ENCODE results near the gene SNX25.

Gene SNX25

DNA sequence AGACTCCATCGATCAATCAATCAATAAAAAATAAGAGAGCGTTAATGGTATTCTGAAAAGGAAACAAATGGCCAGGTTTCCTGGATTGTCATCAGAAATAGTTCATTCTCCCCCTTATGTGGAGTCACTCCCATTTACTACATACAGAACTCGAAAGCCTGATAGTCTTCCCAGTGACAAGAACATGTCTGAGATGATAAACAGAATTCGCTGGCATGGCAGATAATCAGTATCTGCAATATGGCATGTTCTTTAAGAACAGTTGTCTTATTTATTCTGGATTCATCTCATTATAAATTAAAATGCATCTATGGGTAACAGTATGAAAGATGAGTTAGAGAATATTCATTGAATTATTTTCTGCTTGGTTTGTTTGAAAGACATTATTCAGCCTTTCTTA is 124.9 kb downstream of the SNX25 start:
- H3K4me3 ChIP-seq (ENCODE audit: low read depth, low read length, poor library complexity, severe bottlenecking) = no peak overlapping the region
- peaks cover 69% of the 10 kb centered on the region for H3K36me3 ChIP-seq (ENCODE audit: insufficient read depth, low read length)
- no peaks in the 10 kb centered on the region for H3K79me2 ChIP-seq (ENCODE audit: insufficient read depth, low read length)
- H3K4me2 ChIP-seq (ENCODE audit: low read length) = no peak overlapping the region
- H3K27ac ChIP-seq (ENCODE audit: low read depth, low read length, poor library complexity, severe bottlenecking) = no peak overlapping the region
- no peaks in the 10 kb centered on the region for H3K27me3 ChIP-seq (ENCODE audit: insufficient read depth, low read length)
- H3K9ac ChIP-seq (ENCODE audit: low read length) = no peak overlapping the region
- H2AFZ ChIP-seq (ENCODE audit: low read length) = no peak overlapping the region
- H4K20me1 ChIP-seq (ENCODE audit: insufficient read depth, low read length) = no peaks in the 10 kb centered on the region
- no peaks in the 10 kb centered on the region for H3K9me2 ChIP-seq (ENCODE audit: low read depth, low read length)
- 0 out of 2 replicates have a peak, but pooled peaks cover 6% of the 10 kb centered on the region for H3K9me3 ChIP-seq (ENCODE audit: low read length)
- TF ChIP-seq, protein P1, sequence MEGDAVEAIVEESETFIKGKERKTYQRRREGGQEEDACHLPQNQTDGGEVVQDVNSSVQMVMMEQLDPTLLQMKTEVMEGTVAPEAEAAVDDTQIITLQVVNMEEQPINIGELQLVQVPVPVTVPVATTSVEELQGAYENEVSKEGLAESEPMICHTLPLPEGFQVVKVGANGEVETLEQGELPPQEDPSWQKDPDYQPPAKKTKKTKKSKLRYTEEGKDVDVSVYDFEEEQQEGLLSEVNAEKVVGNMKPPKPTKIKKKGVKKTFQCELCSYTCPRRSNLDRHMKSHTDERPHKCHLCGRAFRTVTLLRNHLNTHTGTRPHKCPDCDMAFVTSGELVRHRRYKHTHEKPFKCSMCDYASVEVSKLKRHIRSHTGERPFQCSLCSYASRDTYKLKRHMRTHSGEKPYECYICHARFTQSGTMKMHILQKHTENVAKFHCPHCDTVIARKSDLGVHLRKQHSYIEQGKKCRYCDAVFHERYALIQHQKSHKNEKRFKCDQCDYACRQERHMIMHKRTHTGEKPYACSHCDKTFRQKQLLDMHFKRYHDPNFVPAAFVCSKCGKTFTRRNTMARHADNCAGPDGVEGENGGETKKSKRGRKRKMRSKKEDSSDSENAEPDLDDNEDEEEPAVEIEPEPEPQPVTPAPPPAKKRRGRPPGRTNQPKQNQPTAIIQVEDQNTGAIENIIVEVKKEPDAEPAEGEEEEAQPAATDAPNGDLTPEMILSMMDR (IDR thresholded peaks at IDR 0.05; ENCODE audit: low read length) = no peak
- TF ChIP-seq EZH2 (IDR thresholded peaks at IDR 0.05; ENCODE audit: borderline replicate concordance, low read length) = no peak
- H3K4me1 ChIP-seq (ENCODE audit: insufficient read depth, low read length, severe bottlenecking) = peaks cover 2% of the 10 kb centered on the region
- no peaks in the 10 kb centered on the region for H3F3A ChIP-seq (ENCODE audit: insufficient read depth, low read length)

DNA sequence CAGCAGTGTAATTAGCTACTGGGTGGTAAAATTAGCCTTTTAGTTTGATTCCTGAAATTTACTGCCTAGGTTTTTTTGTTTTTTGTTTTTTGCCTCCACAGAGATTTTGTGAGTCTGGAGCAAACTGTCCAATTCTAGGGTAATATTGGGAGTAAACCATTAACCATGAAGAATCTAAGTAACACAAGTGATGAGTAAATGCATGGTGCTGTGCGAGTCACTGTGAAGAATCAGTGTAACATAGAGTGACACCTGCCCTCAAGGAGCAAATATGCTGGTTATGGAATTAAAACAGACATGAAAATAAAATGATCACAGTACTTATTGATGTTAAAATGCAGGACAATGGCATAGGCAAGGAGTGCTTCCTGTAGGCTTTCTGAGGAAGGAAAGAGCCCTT is 126.2 kb downstream of the SNX25 start:
- Histone ChIP-seq H4K20me1 (ENCODE audit: insufficient read depth, low read length) (no peaks in the 10 kb centered on the region), H3K9ac (ENCODE audit: low read length) (no peak overlapping the region), H3K4me1 (ENCODE audit: insufficient read depth, low read length, severe bottlenecking) (peaks cover 13% of the 10 kb centered on the region), H3K36me3 (ENCODE audit: insufficient read depth, low read length) (peaks cover 67% of the 10 kb centered on the region), H3K4me3 (ENCODE audit: low read depth, low read length, poor library complexity, severe bottlenecking) (no peak overlapping the region), H3K27ac (ENCODE audit: low read depth, low read length, poor library complexity, severe bottlenecking) (no peak overlapping the region), H3K27me3 (ENCODE audit: insufficient read depth, low read length) (no peaks in the 10 kb centered on the region), H3K79me2 (ENCODE audit: insufficient read depth, low read length) (no peaks in the 10 kb centered on the region), H3K9me2 (ENCODE audit: low read depth, low read length) (no peaks in the 10 kb centered on the region), H2AFZ (ENCODE audit: low read length) (no peak overlapping the region), H3F3A (ENCODE audit: insufficient read depth, low read length) (no peaks in the 10 kb centered on the region), H3K9me3 (ENCODE audit: low read length) (0 out of 2 replicates have a peak, but pooled peaks cover 6% of the 10 kb centered on the region), H3K4me2 (ENCODE audit: low read length) (no peak overlapping the region)
- no peak for TF ChIP-seq EZH2 (IDR thresholded peaks at IDR 0.05; ENCODE audit: borderline replicate concordance, low read length)
- TF ChIP-seq, protein P1 (IDR thresholded peaks at IDR 0.05; ENCODE audit: low read length) = no peak

DNA sequence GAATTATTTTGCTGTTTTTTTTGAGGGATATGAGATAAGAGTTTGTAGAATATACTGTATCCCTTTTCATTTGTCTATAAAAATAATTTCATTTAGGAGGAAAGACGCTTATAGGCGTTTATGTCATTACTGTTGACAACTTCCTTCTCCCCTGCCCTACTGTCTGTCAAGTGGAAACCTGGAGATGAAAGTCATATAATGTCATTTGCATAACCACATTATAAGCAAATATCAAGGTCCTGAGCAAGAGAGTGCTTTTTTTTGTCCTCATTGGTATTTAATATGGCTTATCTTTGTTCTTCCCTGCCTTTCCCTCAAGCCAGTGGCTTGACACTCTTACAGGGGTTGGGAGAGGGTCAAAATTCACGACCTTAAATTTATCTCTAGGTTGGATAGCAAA is 130.5 kb downstream of the SNX25 start:
- peak overlapping the region; percentile 20 for H3K27ac ChIP-seq (ENCODE audit: low read depth, low read length, poor library complexity, severe bottlenecking)

DNA sequence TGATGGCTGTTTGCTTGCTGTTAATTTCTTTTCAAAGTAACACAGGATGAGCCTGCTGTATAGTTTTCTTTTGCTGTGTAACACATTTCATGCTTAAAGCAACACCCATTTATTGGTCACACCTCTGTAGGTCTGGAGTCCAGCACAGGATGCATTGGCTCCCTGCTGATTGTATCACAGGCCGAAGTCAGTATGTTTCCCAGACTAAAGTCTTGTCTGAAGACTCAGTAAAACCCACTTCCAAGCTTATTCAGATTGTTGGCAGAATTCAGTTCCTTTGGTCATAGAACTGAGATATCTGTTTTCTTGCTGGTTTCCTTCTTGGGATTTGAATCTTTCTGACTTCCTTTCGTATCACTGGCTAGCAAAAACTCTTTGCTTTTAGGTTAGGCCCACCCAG is 132.0 kb downstream of the SNX25 start:
- no peak overlapping the region for H3K9ac ChIP-seq (ENCODE audit: low read length)

More for the DNA sequence above, 130.5 kb downstream of the SNX25 start:
- no peak overlapping the region for H3K4me2 ChIP-seq (ENCODE audit: low read length)
- no peak overlapping the region for H3K9ac ChIP-seq (ENCODE audit: low read length)
- no peak overlapping the region for H2AFZ ChIP-seq (ENCODE audit: low read length)
- no peak for TF ChIP-seq EZH2 (IDR thresholded peaks at IDR 0.05; ENCODE audit: borderline replicate concordance, low read length)
- H3K79me2 ChIP-seq (ENCODE audit: insufficient read depth, low read length) = no peaks in the 10 kb centered on the region
- H3K9me3 ChIP-seq (ENCODE audit: low read length) = 0 out of 2 replicates have a peak, but pooled peaks cover 6% of the 10 kb centered on the region
- H3F3A ChIP-seq (ENCODE audit: insufficient read depth, low read length) = no peaks in the 10 kb centered on the region
- no peak overlapping the region for H3K4me3 ChIP-seq (ENCODE audit: low read depth, low read length, poor library complexity, severe bottlenecking)
- H3K36me3 ChIP-seq (ENCODE audit: insufficient read depth, low read length) = peaks cover 74% of the 10 kb centered on the region
- H3K27me3 ChIP-seq (ENCODE audit: insufficient read depth, low read length) = no peaks in the 10 kb centered on the region
- no peaks in the 10 kb centered on the region for H3K9me2 ChIP-seq (ENCODE audit: low read depth, low read length)
- peaks cover 22% of the 10 kb centered on the region for H3K4me1 ChIP-seq (ENCODE audit: insufficient read depth, low read length, severe bottlenecking)
- H4K20me1 ChIP-seq (ENCODE audit: insufficient read depth, low read length) = no peaks in the 10 kb centered on the region

More for the DNA sequence above, 132.0 kb downstream of the SNX25 start:
- H2AFZ ChIP-seq (ENCODE audit: low read length) = no peak overlapping the region
- no peaks in the 10 kb centered on the region for H3K27me3 ChIP-seq (ENCODE audit: insufficient read depth, low read length)
- H4K20me1 ChIP-seq (ENCODE audit: insufficient read depth, low read length) = no peaks in the 10 kb centered on the region
- H3K4me3 ChIP-seq (ENCODE audit: low read depth, low read length, poor library complexity, severe bottlenecking) = no peak overlapping the region
- H3F3A ChIP-seq (ENCODE audit: insufficient read depth, low read length) = no peaks in the 10 kb centered on the region
- H3K79me2 ChIP-seq (ENCODE audit: insufficient read depth, low read length) = no peaks in the 10 kb centered on the region
- H3K9me3 ChIP-seq (ENCODE audit: low read length) = 0 out of 2 replicates have a peak, but pooled peaks cover 6% of the 10 kb centered on the region
- H3K36me3 ChIP-seq (ENCODE audit: insufficient read depth, low read length) = peaks cover 79% of the 10 kb centered on the region
- no peak overlapping the region for H3K4me2 ChIP-seq (ENCODE audit: low read length)
- H3K27ac ChIP-seq (ENCODE audit: low read depth, low read length, poor library complexity, severe bottlenecking) = no peak overlapping the region
- TF ChIP-seq, protein P1 (IDR thresholded peaks at IDR 0.05; ENCODE audit: low read length) = no peak
- TF ChIP-seq EZH2 (IDR thresholded peaks at IDR 0.05; ENCODE audit: borderline replicate concordance, low read length) = no peak
- no peaks in the 10 kb centered on the region for H3K9me2 ChIP-seq (ENCODE audit: low read depth, low read length)
- H3K4me1 ChIP-seq (ENCODE audit: insufficient read depth, low read length, severe bottlenecking) = peaks cover 26% of the 10 kb centered on the region
